ENCODE data around the gene SH3BGRL2.

Gene SH3BGRL2

DNA sequence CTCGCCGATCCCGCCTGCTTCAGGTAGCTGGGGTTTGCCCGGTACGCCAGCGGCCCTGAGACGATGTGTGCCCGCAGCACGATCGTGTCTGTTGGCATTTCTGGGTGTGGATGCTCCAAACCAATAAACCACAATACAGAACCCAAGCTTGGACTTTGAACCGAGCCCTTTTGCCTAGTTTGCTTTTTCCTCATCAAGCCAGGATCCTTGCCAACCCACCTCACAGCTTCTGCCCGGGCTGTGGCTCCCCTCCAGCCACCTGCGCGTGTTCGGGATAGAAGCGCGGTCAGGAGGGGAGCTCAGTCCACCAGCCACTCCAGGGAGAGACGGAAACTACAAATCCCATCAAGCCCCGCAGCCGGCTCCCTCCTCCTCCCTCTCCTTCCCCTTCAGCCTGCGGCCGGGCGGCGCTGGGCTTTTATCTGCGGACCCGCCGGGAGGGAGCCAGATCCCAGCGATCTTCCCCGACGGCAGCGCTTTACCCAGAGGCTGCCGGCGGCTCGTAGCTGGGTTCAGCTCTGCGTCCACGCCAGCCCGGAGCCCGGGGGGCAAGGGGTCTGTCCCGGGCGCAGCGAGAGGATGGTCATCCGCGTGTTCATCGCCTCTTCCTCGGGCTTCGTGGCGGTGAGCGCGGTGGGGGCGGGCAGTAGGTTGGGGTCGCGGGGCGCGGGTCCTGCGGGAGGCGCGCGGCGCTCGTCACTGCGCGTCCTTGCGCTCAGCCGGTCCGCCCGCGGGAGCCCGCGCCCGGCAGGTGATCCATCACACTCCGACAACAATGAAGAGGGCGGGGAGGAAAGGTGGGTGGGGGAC, at the start of gene SH3BGRL2:
Gene SH3BGRL2, plus strand, starts transcription at position 447 of the 810 bp plus-strand sequence. Its CDS starts 133 bp downstream, at position 580.
- no peak for DNase-seq

DNA sequence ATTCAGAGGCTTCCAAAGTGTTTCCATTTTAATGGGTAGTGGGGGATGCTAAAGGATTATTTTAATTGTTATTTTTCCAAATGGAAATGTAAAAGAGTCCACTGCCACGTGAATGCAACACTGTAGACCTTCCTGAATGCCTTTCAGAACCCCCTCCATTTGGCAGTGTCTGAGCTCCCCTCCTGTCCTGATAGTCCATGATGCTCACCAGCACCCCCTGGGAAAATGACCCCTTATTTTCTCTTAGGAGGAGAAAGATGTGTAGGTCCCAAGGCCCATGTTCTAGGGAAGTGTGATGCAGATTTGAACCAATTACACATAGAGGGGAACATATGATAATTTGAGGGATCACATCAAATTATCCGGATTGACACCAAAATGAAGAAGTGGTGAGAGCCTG, 46.8 kb upstream of the SH3BGRL2 start:
- DNase-seq: no peak

DNA sequence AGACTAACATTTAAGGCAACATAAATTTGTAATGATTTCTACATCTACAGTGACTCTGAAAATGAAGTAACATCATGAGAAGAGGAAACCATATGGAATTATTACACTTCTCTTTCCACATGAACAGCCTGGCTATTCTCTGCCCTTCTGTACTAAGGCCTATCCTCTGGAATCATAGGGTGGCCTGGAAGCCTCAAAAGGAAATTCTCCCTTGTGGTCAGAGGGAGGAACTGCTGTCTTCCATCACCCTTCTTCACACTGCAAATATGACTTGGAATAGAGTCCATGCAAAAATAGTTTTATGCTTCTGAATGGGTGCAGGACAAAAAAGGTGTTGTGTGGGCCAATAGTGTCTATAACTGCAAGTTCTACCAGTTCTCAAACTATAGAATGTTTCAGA, 44.6 kb upstream of the SH3BGRL2 start:
- DNase-seq: no peak

DNA sequence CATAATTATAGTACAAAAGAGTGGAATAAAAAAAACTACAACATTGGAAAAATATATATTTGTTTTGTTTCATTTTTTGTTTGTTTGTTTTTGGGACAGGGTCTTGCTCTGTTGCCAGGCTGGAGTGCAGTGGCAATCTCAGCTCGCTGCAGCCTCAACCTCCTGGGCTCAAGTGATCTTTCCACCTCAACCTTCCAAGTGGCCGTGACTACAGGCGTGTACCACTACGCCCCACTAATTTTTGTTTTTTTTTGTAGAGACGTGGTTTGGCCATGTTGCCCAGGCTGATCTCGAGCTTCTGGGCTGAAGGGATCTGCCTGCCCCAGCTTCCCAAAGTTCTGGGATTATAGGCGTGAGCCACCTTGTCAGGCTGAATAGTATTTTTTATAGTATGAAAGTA, 41.4 kb upstream of the SH3BGRL2 start:
- DNase-seq: no peak

- DNase-seq: no peak
These were observed 34.0 kb upstream of the SH3BGRL2 start for GRCh38 chr6:79597155-79597554.

- no peak for DNase-seq
These were observed 33.1 kb upstream of the SH3BGRL2 start for GRCh38 chr6:79598012-79598411.

DNA sequence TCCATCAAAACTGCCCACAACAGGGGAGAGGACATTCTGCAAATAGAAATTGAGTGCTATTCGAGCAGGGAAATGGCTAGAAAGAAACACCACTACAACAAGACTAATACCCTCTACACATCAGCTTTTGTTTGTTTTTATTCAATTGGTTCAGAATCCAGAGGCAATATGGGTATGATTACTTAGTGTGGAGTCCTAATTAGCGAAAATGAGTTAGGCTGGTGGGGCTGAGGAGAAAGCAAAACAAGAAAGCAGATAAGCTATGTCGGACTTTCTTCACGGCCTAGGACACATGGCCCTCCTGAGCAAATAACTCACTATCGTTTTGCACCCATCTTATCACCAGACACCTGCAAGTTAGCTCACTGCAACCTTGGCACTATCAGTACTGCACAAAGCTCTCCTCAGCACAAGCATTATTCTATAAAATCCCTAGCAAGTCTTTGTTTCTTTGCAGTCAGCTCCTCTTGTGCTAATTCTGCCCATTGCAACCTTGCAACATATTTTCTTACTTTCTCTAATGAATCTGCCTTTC, 31.3 kb upstream of the SH3BGRL2 start:
- DNase-seq: no peak

DNA sequence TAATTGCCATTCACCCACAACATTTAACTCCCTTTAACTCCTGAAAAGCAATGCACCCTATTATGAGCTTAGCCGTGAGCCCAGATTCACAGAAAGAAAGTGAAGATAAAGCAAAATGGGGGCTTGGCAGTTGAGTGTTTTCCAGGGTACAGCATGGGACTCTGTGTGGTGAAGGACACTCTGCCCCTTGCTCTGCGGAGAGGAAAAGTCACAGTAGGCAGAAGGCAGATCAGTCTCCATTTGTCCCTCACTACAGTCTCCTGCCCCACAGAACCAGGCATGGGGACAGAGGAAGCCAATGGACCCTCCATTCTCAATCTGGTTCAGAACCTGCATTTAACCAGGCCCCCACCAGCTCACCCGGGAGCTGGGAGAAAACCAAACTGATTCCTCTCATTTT, 30.8 kb upstream of the SH3BGRL2 start:
- DNase-seq: no peak

GRCh38 chr6:79600812-79601609, 30.1 kb upstream of the SH3BGRL2 start:
- no peak for DNase-seq

GRCh38 chr6:79602859-79603258, 28.3 kb upstream of the SH3BGRL2 start:
- DNase-seq: no peak

GRCh38 chr6:79604583-79605037, 26.5 kb upstream of the SH3BGRL2 start:
- DNase-seq: no peak

DNA sequence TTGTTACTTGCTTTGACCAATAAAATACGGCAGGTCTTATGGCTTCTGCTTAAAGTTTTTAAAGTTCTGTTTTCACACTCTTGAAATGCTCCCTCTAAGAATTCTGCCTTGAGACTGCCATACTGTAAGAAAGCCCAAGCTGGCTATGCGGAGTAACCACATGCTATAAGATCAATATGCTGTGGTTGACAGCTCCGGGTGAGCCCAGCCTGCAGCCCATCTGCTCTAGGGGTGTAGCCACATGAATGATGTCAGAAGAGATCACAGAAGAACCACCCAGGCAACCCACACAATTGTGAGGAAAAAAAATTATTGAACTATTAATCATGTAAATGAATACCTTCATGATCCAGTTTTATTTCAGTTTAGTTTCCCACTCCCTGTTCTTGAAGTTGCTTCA, 26.1 kb upstream of the SH3BGRL2 start:
- no peak for DNase-seq

GRCh38 chr6:79605968-79606764, 25.0 kb upstream of the SH3BGRL2 start:
- no peak for DNase-seq

- DNase-seq: no peak
These were observed 24.1 kb upstream of the SH3BGRL2 start for GRCh38 chr6:79607000-79607399.

- no peak for DNase-seq
These were observed 22.6 kb upstream of the SH3BGRL2 start for GRCh38 chr6:79608334-79609224.

GRCh38 chr6:79609225-79609595, 21.9 kb upstream of the SH3BGRL2 start:
- DNase-seq: no peak

DNA sequence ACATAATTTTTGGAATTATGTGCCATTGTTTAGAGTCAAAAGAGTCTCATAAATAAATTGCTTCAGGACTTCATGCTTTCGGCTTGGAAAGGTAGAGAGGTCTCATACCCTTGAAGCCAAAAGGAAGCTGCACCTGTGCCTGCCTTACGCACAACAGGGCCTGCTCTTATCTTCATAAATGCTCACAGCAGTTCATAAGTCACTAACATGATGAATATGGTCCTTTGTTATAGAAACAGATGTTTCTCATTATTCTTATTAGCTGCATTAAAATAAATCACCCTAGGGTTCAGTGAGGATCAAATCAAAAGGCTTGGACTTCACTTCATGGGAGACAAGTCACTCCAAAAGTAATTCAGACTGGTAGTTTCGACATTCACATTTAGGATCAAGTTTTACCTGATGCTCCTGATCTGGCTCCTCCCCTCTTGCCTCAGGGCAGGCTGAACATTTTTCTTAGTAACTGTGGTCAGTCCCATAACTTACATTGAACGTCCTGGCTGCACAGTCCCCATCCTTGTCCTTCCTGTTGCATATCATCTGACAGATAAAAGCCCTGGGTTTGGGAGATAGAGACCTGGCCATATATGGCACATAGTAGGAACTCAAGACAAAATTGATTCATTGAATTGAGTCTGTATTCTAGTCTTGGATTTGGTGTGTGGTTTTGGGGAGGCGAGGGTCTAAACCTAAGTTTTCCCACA, 20.7 kb upstream of the SH3BGRL2 start:
- no peak for DNase-seq

DNA sequence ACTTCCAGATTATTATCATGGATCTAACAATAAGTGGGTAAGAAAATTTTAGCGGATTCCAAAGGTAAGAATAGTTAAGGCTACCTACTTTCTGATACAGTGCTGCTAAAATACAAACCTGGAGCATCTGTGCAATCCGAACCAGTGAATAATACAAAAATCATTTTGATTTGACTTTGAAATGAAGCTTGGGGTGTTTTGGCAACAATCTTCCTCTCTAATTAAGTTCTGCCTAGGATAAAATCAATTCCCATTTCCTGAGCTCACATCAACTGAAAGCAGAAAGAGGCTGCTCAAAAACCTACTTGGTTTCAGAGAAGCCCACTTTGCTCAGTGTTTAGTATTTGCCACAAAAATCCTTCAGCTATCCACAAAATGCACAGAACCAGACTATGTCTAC, 18.7 kb upstream of the SH3BGRL2 start:
- DNase-seq: no peak

GRCh38 chr6:79612918-79613317, 18.2 kb upstream of the SH3BGRL2 start:
- no peak for DNase-seq

- DNase-seq: no peak
These were observed 17.2 kb upstream of the SH3BGRL2 start for GRCh38 chr6:79613912-79614311.
